ENCODE data around the gene UQCR10. TPM values are rescaled to one million over a fixed set of nuclear protein-coding genes. Genes with fewer than 3 reads are reported as not detected.

Gene UQCR10
- total RNA-seq: 100 to 1,000 TPM in 1 of 5 donors, 10 to 100 TPM in 3, 1 to 10 TPM in 1; 2.0 to 136 (median 49.6) TPM
- 100 to 1,000 TPM; 248 to 307 (median 293) TPM for polyA plus RNA-seq
- long read RNA-seq, donor 1, transcript UQCR10-201 (2 exons, 916 nt): major isoform, 84 of 101 reads
- long read RNA-seq, donor 1, transcript UQCR10-202 (2 exons, 584 nt): minor isoform, 10 of 101 reads
- long read RNA-seq, donor 1, partial matches to known transcripts: 7 of 101 reads
- long read RNA-seq, donor 1, other reads (novel, unspliced or antisense): 0 of 101 reads
- long read RNA-seq, donor 2, transcript UQCR10-202 (2 exons, 584 nt): minor isoform, 12 of 109 reads
- long read RNA-seq, donor 2, transcript UQCR10-201 (2 exons, 916 nt): major isoform, 97 of 109 reads
- long read RNA-seq, donor 2, partial matches to known transcripts: 0 of 109 reads
- long read RNA-seq, donor 2, other reads (novel, unspliced or antisense): 0 of 109 reads
- long read RNA-seq, donor 3, transcript UQCR10-201 (2 exons, 916 nt): major isoform, 109 of 126 reads
- long read RNA-seq, donor 3, transcript UQCR10-202 (2 exons, 584 nt): minor isoform, 12 of 126 reads
- long read RNA-seq, donor 3, partial matches to known transcripts: 5 of 126 reads
- long read RNA-seq, donor 3, other reads (novel, unspliced or antisense): 0 of 126 reads
- long read RNA-seq, donor 4, transcript UQCR10-201 (2 exons, 916 nt): major isoform, 21 of 22 reads
- long read RNA-seq, donor 4, partial matches to known transcripts: 0 of 22 reads
- long read RNA-seq, donor 4, other reads (novel, unspliced or antisense): 0 of 22 reads
- long read RNA-seq, donor 5, transcript UQCR10-202 (2 exons, 584 nt): minor isoform, 20 of 171 reads
- long read RNA-seq, donor 5, transcript UQCR10-201 (2 exons, 916 nt): major isoform, 151 of 171 reads
- long read RNA-seq, donor 5, partial matches to known transcripts: 0 of 171 reads
- long read RNA-seq, donor 5, other reads (novel, unspliced or antisense): 0 of 171 reads
- long read RNA-seq, donor 6, transcript UQCR10-202 (2 exons, 584 nt): minor isoform, 34 of 355 reads
- long read RNA-seq, donor 6, transcript UQCR10-201 (2 exons, 916 nt): major isoform, 312 of 355 reads
- long read RNA-seq, donor 6, partial matches to known transcripts: 0 of 355 reads
- long read RNA-seq, donor 6, other reads (novel, unspliced or antisense): 9 of 355 reads
- long read RNA-seq, donor 7, transcript UQCR10-202 (2 exons, 584 nt): minor isoform, 26 of 219 reads
- long read RNA-seq, donor 7, transcript UQCR10-201 (2 exons, 916 nt): major isoform, 193 of 219 reads
- long read RNA-seq, donor 7, partial matches to known transcripts: 0 of 219 reads
- long read RNA-seq, donor 7, other reads (novel, unspliced or antisense): 0 of 219 reads
- long read RNA-seq, donor 8, transcript UQCR10-201 (2 exons, 916 nt): major isoform, 175 of 193 reads
- long read RNA-seq, donor 8, transcript UQCR10-202 (2 exons, 584 nt): minor isoform, 13 of 193 reads
- long read RNA-seq, donor 8, partial matches to known transcripts: 0 of 193 reads
- long read RNA-seq, donor 8, other reads (novel, unspliced or antisense): 5 of 193 reads
- long read RNA-seq, donor 9, transcript UQCR10-201 (2 exons, 916 nt): major isoform, 260 of 293 reads
- long read RNA-seq, donor 9, transcript UQCR10-202 (2 exons, 584 nt): minor isoform, 26 of 293 reads
- long read RNA-seq, donor 9, partial matches to known transcripts: 7 of 293 reads
- long read RNA-seq, donor 9, other reads (novel, unspliced or antisense): 0 of 293 reads
- long read RNA-seq, donor 10, transcript UQCR10-202 (2 exons, 584 nt): minor isoform, 10 of 78 reads
- long read RNA-seq, donor 10, transcript UQCR10-201 (2 exons, 916 nt): major isoform, 68 of 78 reads
- long read RNA-seq, donor 10, partial matches to known transcripts: 0 of 78 reads
- long read RNA-seq, donor 10, other reads (novel, unspliced or antisense): 0 of 78 reads

DNA sequence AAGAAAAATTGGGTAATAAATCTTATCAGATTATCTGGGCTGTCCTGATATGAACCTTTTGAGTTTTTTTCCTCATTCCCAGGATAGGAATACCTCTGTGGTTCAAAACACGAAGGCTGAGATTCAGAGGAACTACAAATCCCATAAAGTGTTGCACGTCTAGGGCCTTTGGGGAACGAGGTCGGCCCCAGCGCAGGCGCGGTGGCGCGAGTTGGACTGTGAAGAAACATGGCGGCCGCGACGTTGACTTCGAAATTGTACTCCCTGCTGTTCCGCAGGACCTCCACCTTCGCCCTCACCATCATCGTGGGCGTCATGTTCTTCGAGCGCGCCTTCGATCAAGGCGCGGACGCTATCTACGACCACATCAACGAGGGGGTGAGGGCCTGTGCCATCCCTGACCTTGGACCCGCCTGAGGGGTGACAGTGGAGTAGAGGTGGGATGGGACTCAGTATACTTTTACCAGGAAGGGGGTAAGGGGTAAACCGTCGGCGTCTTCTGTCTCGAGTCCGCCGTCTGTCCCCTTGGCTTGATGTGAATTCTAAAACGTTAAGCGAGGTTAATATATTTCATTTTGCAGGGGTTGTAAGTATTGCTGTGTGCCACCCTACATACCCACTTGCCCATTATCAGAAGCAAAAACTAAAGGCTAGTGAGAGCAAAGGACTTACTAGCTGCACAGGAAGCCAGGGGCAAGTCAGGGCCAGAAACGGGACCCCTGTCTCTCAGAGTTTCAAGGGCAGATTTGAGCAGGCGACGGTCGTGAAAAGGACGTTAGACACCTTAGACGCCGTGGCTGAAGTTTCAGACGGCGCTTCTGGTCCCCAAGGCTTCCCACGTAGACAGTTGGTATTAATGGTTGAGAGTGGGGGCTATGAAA, at the start of gene UQCR10:
TSS of gene UQCR10 (plus strand) at position 199 of the 881 bp plus-strand sequence. CDS start at position 229, 30 bp downstream.
- peak within 1 kb of the TSS; percentile 73 to 93 (median 81) for H3K4me3 ChIP-seq
- peak; percentile 95 to 98 for DNase-seq
- peaks cover 19 to 43% (median 34%) of the 10 kb centered on the region in 4 donors for H3K4me1 ChIP-seq
- H3K9me3 ChIP-seq: no peaks in the 10 kb centered on the region
- peak; percentile 19 to 80 (median 78) for TF ChIP-seq POLR2AphosphoS5 (IDR thresholded peaks at IDR 0.05)
- TF ChIP-seq, protein P1, sequence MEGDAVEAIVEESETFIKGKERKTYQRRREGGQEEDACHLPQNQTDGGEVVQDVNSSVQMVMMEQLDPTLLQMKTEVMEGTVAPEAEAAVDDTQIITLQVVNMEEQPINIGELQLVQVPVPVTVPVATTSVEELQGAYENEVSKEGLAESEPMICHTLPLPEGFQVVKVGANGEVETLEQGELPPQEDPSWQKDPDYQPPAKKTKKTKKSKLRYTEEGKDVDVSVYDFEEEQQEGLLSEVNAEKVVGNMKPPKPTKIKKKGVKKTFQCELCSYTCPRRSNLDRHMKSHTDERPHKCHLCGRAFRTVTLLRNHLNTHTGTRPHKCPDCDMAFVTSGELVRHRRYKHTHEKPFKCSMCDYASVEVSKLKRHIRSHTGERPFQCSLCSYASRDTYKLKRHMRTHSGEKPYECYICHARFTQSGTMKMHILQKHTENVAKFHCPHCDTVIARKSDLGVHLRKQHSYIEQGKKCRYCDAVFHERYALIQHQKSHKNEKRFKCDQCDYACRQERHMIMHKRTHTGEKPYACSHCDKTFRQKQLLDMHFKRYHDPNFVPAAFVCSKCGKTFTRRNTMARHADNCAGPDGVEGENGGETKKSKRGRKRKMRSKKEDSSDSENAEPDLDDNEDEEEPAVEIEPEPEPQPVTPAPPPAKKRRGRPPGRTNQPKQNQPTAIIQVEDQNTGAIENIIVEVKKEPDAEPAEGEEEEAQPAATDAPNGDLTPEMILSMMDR (IDR thresholded peaks at IDR 0.05): no peak
- peak in 1 of 4 donors; percentile 44 for TF ChIP-seq POLR2A (IDR thresholded peaks at IDR 0.05)
- no peak for TF ChIP-seq EP300 (IDR thresholded peaks at IDR 0.05)
- H3K36me3 ChIP-seq: peaks cover 12 to 33% (median 26%) of the 10 kb centered on the region in 4 donors
- H3K27ac ChIP-seq: peak within 1 kb of the TSS; percentile 89 to 92 (median 91)
- intact Hi-C loops (cut with DNase I; ENCODE audit: low total_unique reads): no loop called here
- H3K27me3 ChIP-seq: no peaks in the 10 kb centered on the region
- 0 to 13% (median 1%) methylated on average over 44 to 46 of the region's 46 CpGs for WGBS, 5 donors

DNA sequence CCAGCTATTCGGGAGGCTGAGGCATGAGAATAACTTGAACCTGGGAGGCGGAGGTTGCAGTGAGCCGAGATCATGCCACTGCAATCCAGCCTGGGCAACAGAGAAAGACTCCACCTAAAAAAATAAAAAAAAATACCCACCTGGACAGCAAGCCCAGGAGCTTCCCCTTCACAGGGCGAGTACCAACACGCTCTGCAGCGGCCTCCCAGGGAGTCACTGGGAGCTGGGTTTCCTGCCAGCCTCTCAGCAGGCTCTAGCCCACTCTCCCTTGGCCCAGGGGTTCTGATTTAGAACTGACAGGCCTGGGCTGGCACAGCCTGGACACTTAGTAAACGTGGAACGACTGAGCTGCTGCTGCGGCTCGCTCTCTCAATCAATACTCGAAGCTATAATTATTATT, 49.4 kb upstream of the UQCR10 start:
- Histone ChIP-seq H3K9me3 (no peaks in the 10 kb centered on the region), H3K27me3 (peaks cover 16 to 99% (median 55%) of the 10 kb centered on the region in 3 donors), H3K36me3 (no peaks in the 10 kb centered on the region), H3K4me3 (no peak overlapping the region), H3K4me1 (peaks cover 9 to 18% (median 16%) of the 10 kb centered on the region in 4 donors), H3K27ac (no peak overlapping the region)
- WGBS, 5 donors: 83 to 91% (median 89%) methylated on average over 11 of the region's 11 CpGs
- TF ChIP-seq POLR2AphosphoS5 (IDR thresholded peaks at IDR 0.05): no peak
- TF ChIP-seq EP300 (IDR thresholded peaks at IDR 0.05): no peak
- TF ChIP-seq, protein P1 (IDR thresholded peaks at IDR 0.05): no peak
- TF ChIP-seq POLR2A (IDR thresholded peaks at IDR 0.05): no peak
- intact Hi-C loops (cut with DNase I; ENCODE audit: low total_unique reads): no loop called here
- DNase-seq: no peak

Data from stomach (tissue), 19 donors.